Ishikawa (cell line): Measurements from ENCODE around the gene P3H2.

Experiments used
- CEBPB ChIP-seq: IDR thresholded peaks from 2 replicates; pipeline ENCODE4 v1.6.1; 2012
- CREB1 ChIP-seq: IDR thresholded peaks from 2 replicates; pipeline ENCODE4 v1.6.1; 2012; ENCODE audit warnings: low read depth
- FOXM1 ChIP-seq: IDR thresholded peaks from 2 replicates; pipeline ENCODE4 v1.6.1; 2012; ENCODE audit warnings: low read depth, borderline replicate concordance
- MAX ChIP-seq: IDR thresholded peaks from 2 replicates; pipeline ENCODE4 v1.6.1; 2012
- NFIC ChIP-seq: IDR thresholded peaks from 2 replicates; pipeline ENCODE4 v1.6.1; 2012
- RAD21 ChIP-seq: IDR thresholded peaks from 2 replicates; pipeline ENCODE4 v1.6.1; 2012; ENCODE audit warnings: low read depth
- REST ChIP-seq: IDR thresholded peaks from 2 replicates; pipeline ENCODE4 v1.6.1; 2012; ENCODE audit warnings: low read depth, mild to moderate bottlenecking
- TAF1 ChIP-seq: IDR thresholded peaks from 2 replicates; pipeline ENCODE4 v1.6.1; 2012; ENCODE audit warnings: low read depth, mild to moderate bottlenecking
- ZBTB7A ChIP-seq: IDR thresholded peaks from 2 replicates; pipeline ENCODE4 v1.6.1; 2012; ENCODE audit warnings: low read depth

- TF ChIP-seq NFIC (no peak), TAF1 (no peak), CREB1 (no peak), RAD21 (no peak), MAX (no peak), FOXM1 (no peak), REST (no peak), CEBPB (no peak), ZBTB7A (no peak)
Observed at GRCh38 chr3:189982321-189982945, 138.3 kb downstream of the P3H2 start.
